Retinal pigment epithelial cell (primary cell): ENCODE data around the gene SPTBN1.
"Not testable (repeated sequence)": the region's sequence is repeated elsewhere in the genome, so short reads cannot be mapped to it uniquely, and the experiment has no call there.

Experiments
- DNase-seq: peaks from one replicate; pipeline ENCODE4 v3.0.0-alpha.2; 2010; ENCODE audit warnings: low read depth
- H3K4me3 ChIP-seq: 2 replicates; pipeline ENCODE4 v1.5.1; 2011; ENCODE audit warnings: mild to moderate bottlenecking, low read length, control low read depth, moderate library complexity
- TF ChIP-seq, protein P1 (sequence below): conservative IDR thresholded peaks from 2 replicates; pipeline ENCODE4 v1.5.1; 2011; ENCODE audit warnings: low read depth, low read length, control low read depth, inconsistent platforms

SPTBN1 gene

DNA sequence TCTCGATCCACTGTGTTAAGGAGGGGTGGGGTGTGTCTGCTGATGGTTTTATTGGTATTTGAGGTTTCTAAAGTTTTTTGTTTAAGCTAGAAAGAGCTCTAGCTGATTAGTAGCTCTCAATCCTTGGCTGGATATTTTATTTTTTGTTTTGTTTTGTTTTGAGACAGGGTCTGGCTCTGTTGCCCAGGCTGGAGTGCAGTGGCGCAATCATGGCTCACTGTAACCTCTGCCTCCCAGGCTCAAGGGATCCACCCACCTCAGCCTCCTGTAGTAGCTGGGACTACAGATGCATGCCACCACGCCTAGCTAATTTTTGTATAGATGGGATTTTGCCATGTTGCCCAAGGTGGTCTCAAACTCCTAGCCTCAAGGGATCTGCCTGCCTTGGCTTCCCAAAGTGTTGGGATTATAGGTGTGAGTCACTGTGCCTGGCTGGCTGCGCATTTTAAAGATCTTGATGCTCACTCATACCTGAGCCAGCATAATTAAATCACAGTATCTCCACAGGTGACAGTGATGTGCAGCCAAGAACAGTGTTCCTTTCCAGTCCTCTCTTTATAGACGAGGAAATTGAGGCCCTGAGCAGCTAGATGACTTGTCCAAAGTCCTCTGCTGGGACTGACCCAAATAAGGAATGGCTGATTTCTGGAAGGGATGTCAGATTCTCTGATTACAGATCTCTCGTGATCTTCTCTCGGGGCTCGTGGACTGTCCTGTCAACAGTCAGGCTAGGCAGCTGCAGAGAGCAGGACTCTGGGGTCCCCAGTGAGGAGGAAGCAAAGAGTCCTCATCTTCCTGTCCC, 44.5 kb downstream of the SPTBN1 start:
- TF ChIP-seq, protein P1, sequence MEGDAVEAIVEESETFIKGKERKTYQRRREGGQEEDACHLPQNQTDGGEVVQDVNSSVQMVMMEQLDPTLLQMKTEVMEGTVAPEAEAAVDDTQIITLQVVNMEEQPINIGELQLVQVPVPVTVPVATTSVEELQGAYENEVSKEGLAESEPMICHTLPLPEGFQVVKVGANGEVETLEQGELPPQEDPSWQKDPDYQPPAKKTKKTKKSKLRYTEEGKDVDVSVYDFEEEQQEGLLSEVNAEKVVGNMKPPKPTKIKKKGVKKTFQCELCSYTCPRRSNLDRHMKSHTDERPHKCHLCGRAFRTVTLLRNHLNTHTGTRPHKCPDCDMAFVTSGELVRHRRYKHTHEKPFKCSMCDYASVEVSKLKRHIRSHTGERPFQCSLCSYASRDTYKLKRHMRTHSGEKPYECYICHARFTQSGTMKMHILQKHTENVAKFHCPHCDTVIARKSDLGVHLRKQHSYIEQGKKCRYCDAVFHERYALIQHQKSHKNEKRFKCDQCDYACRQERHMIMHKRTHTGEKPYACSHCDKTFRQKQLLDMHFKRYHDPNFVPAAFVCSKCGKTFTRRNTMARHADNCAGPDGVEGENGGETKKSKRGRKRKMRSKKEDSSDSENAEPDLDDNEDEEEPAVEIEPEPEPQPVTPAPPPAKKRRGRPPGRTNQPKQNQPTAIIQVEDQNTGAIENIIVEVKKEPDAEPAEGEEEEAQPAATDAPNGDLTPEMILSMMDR, result no peak
- no peak for DNase-seq
- H3K4me3 ChIP-seq, result no peak overlapping the region

DNA sequence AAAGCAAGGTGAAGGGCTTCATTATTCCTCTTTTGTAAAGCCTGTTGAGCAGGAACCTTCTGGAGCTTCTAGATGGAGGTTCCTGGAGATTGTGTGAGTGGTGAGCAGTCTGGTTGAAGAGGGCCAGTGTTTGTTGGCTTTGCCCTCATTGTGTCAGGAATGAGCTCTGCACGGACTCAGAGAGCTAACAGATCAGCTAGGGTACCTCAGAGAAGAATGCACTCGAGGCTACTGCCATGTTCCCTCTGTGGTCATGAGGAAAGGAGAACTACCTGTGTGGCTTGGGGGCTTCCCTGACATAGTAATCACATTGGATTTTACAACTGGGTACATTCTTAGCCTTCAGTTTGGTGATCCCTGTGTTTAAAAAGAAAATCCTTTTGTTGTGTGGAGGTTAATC, 46.6 kb downstream of the SPTBN1 start:
- H3K4me3 ChIP-seq, result no peak overlapping the region
- DNase-seq, result no peak
- TF ChIP-seq, protein P1, result no peak

DNA sequence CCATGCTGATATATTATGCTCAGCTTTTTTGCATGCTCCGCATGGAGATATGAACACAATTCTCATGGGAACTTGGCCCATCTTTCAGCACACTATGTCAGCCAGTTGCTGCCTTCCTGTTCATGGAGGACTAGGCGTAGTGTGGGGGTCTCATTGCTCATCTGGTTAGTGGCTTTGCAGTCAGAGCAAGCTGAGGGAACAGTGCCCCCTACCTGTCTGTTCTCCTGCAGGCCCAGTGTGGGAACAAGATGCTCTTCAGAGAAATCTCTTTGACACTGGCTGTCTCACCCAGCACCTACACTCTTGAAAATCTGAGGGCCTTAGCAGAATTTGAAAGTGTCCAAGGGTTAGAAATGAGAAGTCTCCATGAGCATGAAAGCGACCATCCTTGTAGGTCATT, 47.1 kb downstream of the SPTBN1 start:
- TF ChIP-seq, protein P1, result peak; percentile 75
- H3K4me3 ChIP-seq, result no peak overlapping the region
- DNase-seq, result no peak

DNA sequence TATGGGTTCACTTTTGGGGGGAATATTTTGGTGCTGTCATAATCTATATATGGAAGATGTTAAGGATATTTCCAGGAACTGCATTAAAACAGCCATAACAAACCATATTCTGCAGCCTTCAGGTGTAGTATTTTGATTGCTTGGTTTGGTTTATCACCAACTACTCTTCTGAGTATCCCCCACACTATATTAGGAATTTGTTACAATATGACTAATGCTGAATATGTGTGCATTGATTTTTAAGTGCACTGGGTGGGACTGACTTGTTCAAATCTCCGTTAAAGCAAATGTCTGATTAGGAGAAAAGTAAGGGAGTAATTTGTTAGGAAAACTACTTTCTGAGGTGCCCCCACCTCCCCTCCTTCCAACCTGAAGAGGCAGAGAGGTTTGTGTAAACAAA, 47.7 kb downstream of the SPTBN1 start:
- DNase-seq, result no peak
- H3K4me3 ChIP-seq, result no peak overlapping the region
- TF ChIP-seq, protein P1, result no peak

DNA sequence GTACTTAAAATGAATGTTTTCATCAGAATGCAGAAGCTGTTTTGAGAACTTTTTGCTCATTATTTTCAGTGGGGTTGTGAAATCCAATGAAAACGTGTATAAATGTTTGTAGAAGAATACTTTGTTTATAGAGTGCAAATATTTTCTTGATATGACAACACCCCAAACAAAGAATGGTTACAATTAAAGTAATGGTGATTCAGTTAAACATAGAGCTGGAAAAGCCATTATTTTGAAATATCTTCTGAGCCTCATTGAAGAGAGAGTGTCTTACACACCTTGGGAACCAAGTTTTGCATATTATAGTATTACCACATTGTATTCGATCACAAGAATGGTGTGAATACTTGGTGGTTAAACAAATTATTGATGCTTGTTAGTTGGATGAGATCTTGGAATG, 48.7 kb downstream of the SPTBN1 start:
- TF ChIP-seq, protein P1, result no peak
- no peak overlapping the region for H3K4me3 ChIP-seq
- DNase-seq, result no peak

DNA sequence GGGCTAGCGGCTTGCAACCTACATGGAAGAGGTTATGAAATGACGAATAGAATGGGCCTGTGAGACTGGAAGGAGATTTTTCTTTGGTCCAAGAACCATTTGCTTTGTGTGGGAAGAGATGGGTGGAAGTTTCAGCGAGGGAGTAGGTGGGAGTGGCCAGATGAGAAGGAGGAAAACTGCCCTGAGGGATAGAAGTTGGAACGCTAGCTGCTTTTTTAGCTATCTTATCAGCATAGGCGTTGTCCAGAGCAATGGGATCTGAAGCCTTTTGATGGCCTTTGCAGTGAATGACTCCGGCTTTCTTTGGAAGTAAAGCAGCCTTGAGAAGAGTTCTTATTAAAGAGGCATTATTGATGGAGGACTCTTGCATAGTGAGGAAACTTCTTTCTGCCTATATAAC, 52.4 kb downstream of the SPTBN1 start:
- no peak for DNase-seq
- H3K4me3 ChIP-seq, result no peak overlapping the region
- TF ChIP-seq, protein P1, result no peak

DNA sequence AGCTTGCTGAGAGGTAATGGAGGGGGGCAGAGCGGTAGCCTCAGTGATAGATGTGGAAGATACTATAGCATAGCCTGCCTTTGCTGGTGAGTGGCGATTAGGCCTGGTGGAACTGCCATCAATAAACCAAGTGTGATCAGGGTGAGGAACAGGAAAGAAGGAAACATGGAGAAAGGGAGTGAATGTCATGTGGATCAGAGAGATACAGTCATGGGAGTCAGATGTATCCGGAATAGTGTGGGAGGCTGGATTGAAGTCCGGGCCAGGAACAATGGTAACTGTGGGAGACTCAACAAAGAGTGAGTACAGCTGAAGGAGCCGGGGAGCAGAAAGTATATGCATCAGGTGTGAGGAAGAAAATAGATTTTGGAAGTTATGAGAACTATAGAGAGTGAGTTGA, 52.9 kb downstream of the SPTBN1 start:
- not testable (repeated sequence) for DNase-seq, H3K4me3 ChIP-seq

DNA sequence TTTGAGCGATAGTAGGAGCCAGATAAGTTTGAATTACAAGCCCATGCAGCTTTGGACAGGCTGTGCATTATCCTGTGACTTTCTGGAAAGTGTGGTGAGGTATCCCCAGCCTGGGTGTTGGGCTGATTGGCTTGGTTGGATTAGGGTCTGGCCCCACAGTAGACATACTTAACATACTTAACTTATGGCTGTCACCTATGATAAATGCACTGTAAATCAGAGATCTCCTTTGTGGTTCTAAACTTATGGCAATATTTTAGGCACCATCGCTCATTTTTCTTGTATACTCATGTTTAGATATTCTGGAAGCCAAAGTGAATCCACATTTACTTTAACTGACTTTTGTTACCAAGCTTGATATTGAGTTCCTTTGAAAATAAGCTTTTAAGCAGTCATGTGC, 54.8 kb downstream of the SPTBN1 start:
- no peak overlapping the region for H3K4me3 ChIP-seq
- no peak for DNase-seq
- TF ChIP-seq, protein P1, result no peak
